ENCODE data around the gene HELT.

DNA sequence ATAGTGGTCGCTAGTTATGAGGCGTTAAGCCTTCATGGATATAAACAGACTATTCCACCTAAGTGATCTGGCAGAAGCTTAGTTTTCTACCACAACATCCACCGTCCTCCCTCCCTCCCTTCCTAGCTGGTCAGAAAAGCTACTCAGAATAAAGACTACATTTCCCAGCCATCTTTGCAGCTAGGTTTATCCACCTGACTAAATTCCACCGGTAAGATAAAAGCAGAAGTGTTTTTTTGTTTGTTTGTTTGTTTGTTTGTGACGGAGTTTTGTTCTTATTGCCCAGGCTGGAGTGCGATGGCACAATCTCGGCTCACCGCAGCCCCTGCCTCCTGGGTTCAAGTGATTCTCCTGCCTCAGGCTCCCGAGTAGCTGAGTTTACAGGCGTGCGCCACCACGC, 44.3 kb downstream of the HELT start:
- TF ChIP-seq CTCF (IDR thresholded peaks at IDR 0.05; ENCODE audit: poor library complexity) (no peak), EZH2phosphoT487 (IDR thresholded peaks at IDR 0.05; ENCODE audit: low read depth, severe bottlenecking, unreplicated experiment) (no peak)
